Measurements from ENCODE around the gene PRR19. TPM values are rescaled to one million over a fixed set of nuclear protein-coding genes. Genes with fewer than 3 reads are reported as not detected.
A peak's percentile ranks its signal among the peaks of the same experiment; 100 is the strongest.

PRR19 gene
- total and polyA plus RNA-seq, 4 donors = 0.27 to 0.43 (median 0.42) TPM; not detected in 1

DNA sequence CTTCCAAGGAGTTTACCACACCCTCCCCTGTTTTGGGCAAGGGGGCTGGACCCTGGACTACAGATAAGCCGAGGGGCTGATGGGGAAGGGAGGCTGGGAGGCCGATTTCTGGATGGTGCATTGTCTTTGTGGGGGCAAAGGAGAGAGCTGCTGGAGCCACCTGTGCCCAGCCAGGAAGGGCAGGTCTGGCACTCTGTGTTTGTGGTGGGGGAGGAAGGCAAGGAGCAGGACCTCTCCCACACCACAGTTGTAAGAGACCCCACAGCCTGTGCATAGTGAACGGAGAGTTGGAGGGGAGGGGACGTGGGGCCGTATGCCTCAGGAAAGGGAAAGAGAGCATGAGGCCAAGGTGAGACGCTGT, 16.0 kb upstream of the PRR19 start:
- Histone ChIP-seq H3K9ac (ENCODE audit: low read depth in 1 of 2, low read length in 2 of 2) (no peak overlapping the region), H3K27me3 (ENCODE audit: control insufficient read depth in 4 of 4, insufficient read depth in 4 of 4, low read length in 3 of 4) (no peaks in the 10 kb centered on the region), H3K4me3 (ENCODE audit: low read depth in 1 of 3, low read length in 3 of 3) (no peak overlapping the region), H3K27ac (ENCODE audit: low read depth in 1 of 2, low read length in 2 of 2) (peak overlapping the region; percentile 2 to 9), H3K36me3 (ENCODE audit: control insufficient read depth in 4 of 4, insufficient read depth in 3 of 4, low read depth in 1 of 4, low read length in 3 of 4) (peaks cover 15 to 40% (median 25%) of the 10 kb centered on the region in 4 donors), H3K9me3 (ENCODE audit: control insufficient read depth in 4 of 4, low read length in 3 of 4) (no peaks in the 10 kb centered on the region), H3K4me1 (ENCODE audit: control insufficient read depth in 4 of 4, insufficient read depth in 4 of 4, low read length in 3 of 4) (peaks cover 7 to 44% (median 28%) of the 10 kb centered on the region in 4 donors)
- TF ChIP-seq, protein P1, sequence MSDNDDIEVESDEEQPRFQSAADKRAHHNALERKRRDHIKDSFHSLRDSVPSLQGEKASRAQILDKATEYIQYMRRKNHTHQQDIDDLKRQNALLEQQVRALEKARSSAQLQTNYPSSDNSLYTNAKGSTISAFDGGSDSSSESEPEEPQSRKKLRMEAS (IDR thresholded peaks at IDR 0.05) = no peak
- TF ChIP-seq HNF4G (IDR thresholded peaks at IDR 0.05) = no peak
- no peak for TF ChIP-seq TAF1 (conservative IDR thresholded peaks at IDR 0.05)
- no peak for TF ChIP-seq SP1 (IDR thresholded peaks at IDR 0.05)
- no peak for TF ChIP-seq RAD21 (IDR thresholded peaks at IDR 0.05)
- no peak for TF ChIP-seq RXRA (IDR thresholded peaks at IDR 0.05)
- TF ChIP-seq, protein P2, sequence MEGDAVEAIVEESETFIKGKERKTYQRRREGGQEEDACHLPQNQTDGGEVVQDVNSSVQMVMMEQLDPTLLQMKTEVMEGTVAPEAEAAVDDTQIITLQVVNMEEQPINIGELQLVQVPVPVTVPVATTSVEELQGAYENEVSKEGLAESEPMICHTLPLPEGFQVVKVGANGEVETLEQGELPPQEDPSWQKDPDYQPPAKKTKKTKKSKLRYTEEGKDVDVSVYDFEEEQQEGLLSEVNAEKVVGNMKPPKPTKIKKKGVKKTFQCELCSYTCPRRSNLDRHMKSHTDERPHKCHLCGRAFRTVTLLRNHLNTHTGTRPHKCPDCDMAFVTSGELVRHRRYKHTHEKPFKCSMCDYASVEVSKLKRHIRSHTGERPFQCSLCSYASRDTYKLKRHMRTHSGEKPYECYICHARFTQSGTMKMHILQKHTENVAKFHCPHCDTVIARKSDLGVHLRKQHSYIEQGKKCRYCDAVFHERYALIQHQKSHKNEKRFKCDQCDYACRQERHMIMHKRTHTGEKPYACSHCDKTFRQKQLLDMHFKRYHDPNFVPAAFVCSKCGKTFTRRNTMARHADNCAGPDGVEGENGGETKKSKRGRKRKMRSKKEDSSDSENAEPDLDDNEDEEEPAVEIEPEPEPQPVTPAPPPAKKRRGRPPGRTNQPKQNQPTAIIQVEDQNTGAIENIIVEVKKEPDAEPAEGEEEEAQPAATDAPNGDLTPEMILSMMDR (IDR thresholded peaks at IDR 0.05; ENCODE audit: low read depth, low read length, missing input control) = no peak
- no peak for TF ChIP-seq JUND (IDR thresholded peaks at IDR 0.05)
- TF ChIP-seq, protein P3, sequence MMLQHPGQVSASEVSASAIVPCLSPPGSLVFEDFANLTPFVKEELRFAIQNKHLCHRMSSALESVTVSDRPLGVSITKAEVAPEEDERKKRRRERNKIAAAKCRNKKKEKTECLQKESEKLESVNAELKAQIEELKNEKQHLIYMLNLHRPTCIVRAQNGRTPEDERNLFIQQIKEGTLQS (IDR thresholded peaks at IDR 0.05) = no peak
- TF ChIP-seq FOXA2 (IDR thresholded peaks at IDR 0.05) = no peak
- TF ChIP-seq, protein P4, sequence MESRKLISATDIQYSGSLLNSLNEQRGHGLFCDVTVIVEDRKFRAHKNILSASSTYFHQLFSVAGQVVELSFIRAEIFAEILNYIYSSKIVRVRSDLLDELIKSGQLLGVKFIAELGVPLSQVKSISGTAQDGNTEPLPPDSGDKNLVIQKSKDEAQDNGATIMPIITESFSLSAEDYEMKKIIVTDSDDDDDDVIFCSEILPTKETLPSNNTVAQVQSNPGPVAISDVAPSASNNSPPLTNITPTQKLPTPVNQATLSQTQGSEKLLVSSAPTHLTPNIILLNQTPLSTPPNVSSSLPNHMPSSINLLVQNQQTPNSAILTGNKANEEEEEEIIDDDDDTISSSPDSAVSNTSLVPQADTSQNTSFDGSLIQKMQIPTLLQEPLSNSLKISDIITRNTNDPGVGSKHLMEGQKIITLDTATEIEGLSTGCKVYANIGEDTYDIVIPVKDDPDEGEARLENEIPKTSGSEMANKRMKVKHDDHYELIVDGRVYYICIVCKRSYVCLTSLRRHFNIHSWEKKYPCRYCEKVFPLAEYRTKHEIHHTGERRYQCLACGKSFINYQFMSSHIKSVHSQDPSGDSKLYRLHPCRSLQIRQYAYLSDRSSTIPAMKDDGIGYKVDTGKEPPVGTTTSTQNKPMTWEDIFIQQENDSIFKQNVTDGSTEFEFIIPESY (IDR thresholded peaks at IDR 0.05) = no peak
- TF ChIP-seq HNF4A (conservative IDR thresholded peaks at IDR 0.05) = no peak
- no peak for DNase-seq (ENCODE audit: low spot score)
- 69% methylated on average over 6 of the region's 6 CpGs for WGBS

DNA sequence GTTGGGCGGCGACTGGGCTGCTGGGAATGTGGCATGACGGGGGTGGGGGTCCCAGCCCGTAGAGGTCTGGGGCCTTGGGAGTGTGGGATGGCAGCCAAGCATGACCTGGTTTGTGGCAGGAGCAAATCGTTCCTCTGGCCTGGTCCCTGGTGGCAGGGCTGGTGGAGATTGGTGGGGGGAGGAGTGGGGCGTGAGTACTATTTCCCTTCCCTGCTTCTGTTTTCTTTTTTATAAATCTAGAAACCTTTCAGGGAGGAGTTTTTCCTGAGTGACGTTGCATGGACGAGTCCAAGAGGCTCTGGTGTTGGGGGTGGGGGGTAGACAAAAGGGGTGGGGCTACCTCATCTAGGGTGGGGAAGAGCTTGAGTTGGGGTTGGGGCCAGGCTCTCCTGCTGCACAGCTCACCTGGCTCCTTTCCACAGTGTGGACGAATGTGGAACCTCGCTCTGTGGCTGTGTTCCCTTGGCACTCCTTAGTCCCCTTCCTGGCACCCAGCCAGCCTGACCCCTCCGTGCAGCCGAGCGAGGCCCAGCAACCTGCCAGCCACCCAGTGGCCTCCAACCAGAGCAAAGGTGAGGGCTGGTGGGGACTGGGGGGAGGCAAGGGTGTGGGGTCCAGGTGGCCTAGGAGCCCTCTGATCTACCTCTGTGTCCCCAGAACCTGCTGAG, 15.4 kb upstream of the PRR19 start:
- no peak overlapping the region for H3K9ac ChIP-seq (ENCODE audit: low read depth in 1 of 2, low read length in 2 of 2)
- peaks cover 15 to 46% (median 27%) of the 10 kb centered on the region in 4 donors for H3K36me3 ChIP-seq (ENCODE audit: control insufficient read depth in 4 of 4, insufficient read depth in 3 of 4, low read depth in 1 of 4, low read length in 3 of 4)
- peaks cover 7 to 39% (median 27%) of the 10 kb centered on the region in 4 donors for H3K4me1 ChIP-seq (ENCODE audit: control insufficient read depth in 4 of 4, insufficient read depth in 4 of 4, low read length in 3 of 4)
- DNase-seq (ENCODE audit: low spot score) = peak; percentile 46
- no peak for TF ChIP-seq TAF1 (conservative IDR thresholded peaks at IDR 0.05)
- TF ChIP-seq FOXA2 (IDR thresholded peaks at IDR 0.05) = no peak
- TF ChIP-seq HNF4A (conservative IDR thresholded peaks at IDR 0.05) = no peak
- no peak for TF ChIP-seq GABPA (IDR thresholded peaks at IDR 0.05 in 1 of 2, conservative IDR thresholded peaks at IDR 0.05 in 1 of 2)
- TF ChIP-seq, protein P5, sequence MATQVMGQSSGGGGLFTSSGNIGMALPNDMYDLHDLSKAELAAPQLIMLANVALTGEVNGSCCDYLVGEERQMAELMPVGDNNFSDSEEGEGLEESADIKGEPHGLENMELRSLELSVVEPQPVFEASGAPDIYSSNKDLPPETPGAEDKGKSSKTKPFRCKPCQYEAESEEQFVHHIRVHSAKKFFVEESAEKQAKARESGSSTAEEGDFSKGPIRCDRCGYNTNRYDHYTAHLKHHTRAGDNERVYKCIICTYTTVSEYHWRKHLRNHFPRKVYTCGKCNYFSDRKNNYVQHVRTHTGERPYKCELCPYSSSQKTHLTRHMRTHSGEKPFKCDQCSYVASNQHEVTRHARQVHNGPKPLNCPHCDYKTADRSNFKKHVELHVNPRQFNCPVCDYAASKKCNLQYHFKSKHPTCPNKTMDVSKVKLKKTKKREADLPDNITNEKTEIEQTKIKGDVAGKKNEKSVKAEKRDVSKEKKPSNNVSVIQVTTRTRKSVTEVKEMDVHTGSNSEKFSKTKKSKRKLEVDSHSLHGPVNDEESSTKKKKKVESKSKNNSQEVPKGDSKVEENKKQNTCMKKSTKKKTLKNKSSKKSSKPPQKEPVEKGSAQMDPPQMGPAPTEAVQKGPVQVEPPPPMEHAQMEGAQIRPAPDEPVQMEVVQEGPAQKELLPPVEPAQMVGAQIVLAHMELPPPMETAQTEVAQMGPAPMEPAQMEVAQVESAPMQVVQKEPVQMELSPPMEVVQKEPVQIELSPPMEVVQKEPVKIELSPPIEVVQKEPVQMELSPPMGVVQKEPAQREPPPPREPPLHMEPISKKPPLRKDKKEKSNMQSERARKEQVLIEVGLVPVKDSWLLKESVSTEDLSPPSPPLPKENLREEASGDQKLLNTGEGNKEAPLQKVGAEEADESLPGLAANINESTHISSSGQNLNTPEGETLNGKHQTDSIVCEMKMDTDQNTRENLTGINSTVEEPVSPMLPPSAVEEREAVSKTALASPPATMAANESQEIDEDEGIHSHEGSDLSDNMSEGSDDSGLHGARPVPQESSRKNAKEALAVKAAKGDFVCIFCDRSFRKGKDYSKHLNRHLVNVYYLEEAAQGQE (IDR thresholded peaks at IDR 0.05) = no peak
- TF ChIP-seq NR2F2 (IDR thresholded peaks at IDR 0.05) = no peak
- no peak for TF ChIP-seq SP1 (IDR thresholded peaks at IDR 0.05)
- TF ChIP-seq, protein P2 (IDR thresholded peaks at IDR 0.05; ENCODE audit: low read depth, low read length, missing input control) = no peak
- no peak for TF ChIP-seq FOXA1 (IDR thresholded peaks at IDR 0.05)
- TF ChIP-seq RAD21 (IDR thresholded peaks at IDR 0.05) = no peak
- TF ChIP-seq, protein P3 (IDR thresholded peaks at IDR 0.05) = no peak
- no peak for TF ChIP-seq JUND (IDR thresholded peaks at IDR 0.05)
- no peak for TF ChIP-seq YY1 (IDR thresholded peaks at IDR 0.05)
- TF ChIP-seq, protein P4 (IDR thresholded peaks at IDR 0.05) = no peak
- no peak for TF ChIP-seq HNF4G (IDR thresholded peaks at IDR 0.05)
- TF ChIP-seq, protein P1 (IDR thresholded peaks at IDR 0.05) = no peak
- peak overlapping the region; percentile 9 to 16 for H3K27ac ChIP-seq (ENCODE audit: low read depth in 1 of 2, low read length in 2 of 2)
- no peaks in the 10 kb centered on the region for H3K9me3 ChIP-seq (ENCODE audit: control insufficient read depth in 4 of 4, low read length in 3 of 4)
- 33% methylated on average over 13 of the region's 13 CpGs for WGBS
- H3K4me3 ChIP-seq (ENCODE audit: low read depth in 1 of 3, low read length in 3 of 3) = no peak overlapping the region
- H3K27me3 ChIP-seq (ENCODE audit: control insufficient read depth in 4 of 4, insufficient read depth in 4 of 4, low read length in 3 of 4) = no peaks in the 10 kb centered on the region
